ENCODE data around the gene LAMA3.

GRCh38 chr18:23970161-23971096 lies 281.2 kb downstream of the LAMA3 start:
- no peak for TF ChIP-seq POLR2A (IDR thresholded peaks at IDR 0.05; ENCODE audit: low read length)
- no peak for TF ChIP-seq GATA1 (IDR thresholded peaks at IDR 0.05; ENCODE audit: low read depth, low read length)

Measured in erythroblast (primary cell).